Liver (tissue), 9 donors: ENCODE results near the gene MYO16. TPM values are rescaled to one million over a fixed set of nuclear protein-coding genes. Genes with fewer than 3 reads are reported as not detected.

Source experiments
- DNase-seq: peaks from one replicate; pipeline ENCODE4 v3.0.0-alpha.2; 2017; ENCODE audit warnings: low spot score
- H3K27ac ChIP-seq, 2 donors: one replicate each; pipeline ENCODE4 v1.7.0; 2013; ENCODE audit warnings: inconsistent platforms in 2 of 2, low read length in 2 of 2, control low read depth in 1 of 2, low read depth in 1 of 2, mild to moderate bottlenecking in 1 of 2
- H3K27me3 ChIP-seq, 4 donors: one replicate each; pipeline versions ENCODE4 v1.6.1 to v1.7.0; 2013; ENCODE audit warnings: low read length in 3 of 4, inconsistent platforms in 1 of 4, mild to moderate bottlenecking in 1 of 4, moderate library complexity in 1 of 4; ENCODE audit not compliant: control insufficient read depth in 4 of 4, insufficient read depth in 4 of 4
- H3K36me3 ChIP-seq, 4 donors: one replicate each; pipeline versions ENCODE4 v1.6.1 to v1.7.0; 2013; ENCODE audit warnings: low read length in 3 of 4, mild to moderate bottlenecking in 3 of 4, low read depth in 1 of 4, moderate library complexity in 1 of 4; ENCODE audit not compliant: control insufficient read depth in 4 of 4, insufficient read depth in 3 of 4
- H3K4me1 ChIP-seq, 4 donors: one replicate each; pipeline versions ENCODE4 v1.6.1 to v1.7.0; 2013; ENCODE audit warnings: low read length in 3 of 4, mild to moderate bottlenecking in 3 of 4, moderate library complexity in 1 of 4; ENCODE audit not compliant: control insufficient read depth in 4 of 4, insufficient read depth in 4 of 4
- H3K4me3 ChIP-seq, 3 donors: one replicate each; pipeline versions ENCODE4 v1.6.1 to v1.7.0; 2013; ENCODE audit warnings: low read length in 3 of 3, control low read depth in 1 of 3, low read depth in 1 of 3, mild to moderate bottlenecking in 1 of 3
- H3K9ac ChIP-seq, 2 donors: one replicate each; pipeline ENCODE4 v1.7.0; 2013; ENCODE audit warnings: low read length in 2 of 2, mild to moderate bottlenecking in 2 of 2, moderate library complexity in 2 of 2, control low read depth in 1 of 2, low read depth in 1 of 2
- H3K9me3 ChIP-seq, 4 donors: one replicate each; pipeline versions ENCODE4 v1.6.1 to v1.7.0; 2013; ENCODE audit warnings: low read length in 3 of 4; ENCODE audit not compliant: control insufficient read depth in 4 of 4
- ATF3 ChIP-seq: IDR thresholded peaks from 2 replicates; pipeline ENCODE4 v1.6.1; 2016; ENCODE audit warnings: antibody characterized with exemption
- EGR1 ChIP-seq, 2 donors: IDR thresholded peaks; 2 replicates each; pipeline ENCODE4 v1.6.1; 2016 to 2018; ENCODE audit warnings: antibody characterized with exemption in 2 of 2, low read depth in 2 of 2
- FOXA1 ChIP-seq: IDR thresholded peaks from 2 replicates; pipeline ENCODE4 v1.6.1; 2016; ENCODE audit warnings: antibody characterized with exemption
- FOXA2 ChIP-seq: IDR thresholded peaks from 2 replicates; pipeline ENCODE4 v1.6.1; 2016; ENCODE audit warnings: antibody characterized with exemption
- GABPA ChIP-seq, 2 donors: IDR thresholded peaks in 1 of 2; conservative IDR thresholded peaks in 1 of 2; 2 replicates each; pipeline ENCODE4 v1.6.1; 2016; ENCODE audit warnings: antibody characterized with exemption in 2 of 2, mild to moderate bottlenecking in 1 of 2, moderate library complexity in 1 of 2
- HNF4A ChIP-seq, 2 donors: conservative IDR thresholded peaks; 2 replicates each; pipeline ENCODE4 v1.6.1; 2016; ENCODE audit warnings: antibody characterized with exemption in 2 of 2, mild to moderate bottlenecking in 2 of 2
- JUND ChIP-seq, 2 donors: IDR thresholded peaks; 2 replicates each; pipeline ENCODE4 v1.6.1; 2016; ENCODE audit warnings: antibody characterized with exemption in 2 of 2
- NR2F2 ChIP-seq: IDR thresholded peaks from 2 replicates; pipeline ENCODE4 v1.6.1; 2016; ENCODE audit warnings: antibody characterized with exemption
- RAD21 ChIP-seq, 2 donors: IDR thresholded peaks; 2 replicates each; pipeline ENCODE4 v1.6.1; 2016; ENCODE audit warnings: antibody characterized with exemption in 2 of 2, mild to moderate bottlenecking in 2 of 2
- RXRA ChIP-seq, 2 donors: IDR thresholded peaks; 2 replicates each; pipeline ENCODE4 v1.6.1; 2017 to 2018; ENCODE audit warnings: antibody characterized with exemption in 2 of 2, mild to moderate bottlenecking in 1 of 2
- SP1 ChIP-seq: IDR thresholded peaks from 2 replicates; pipeline ENCODE4 v1.6.1; 2018; ENCODE audit warnings: antibody characterized with exemption, mild to moderate bottlenecking
- TAF1 ChIP-seq: conservative IDR thresholded peaks from 2 replicates; pipeline ENCODE4 v1.6.1; 2016; ENCODE audit warnings: antibody characterized with exemption, mild to moderate bottlenecking
- YY1 ChIP-seq: IDR thresholded peaks from 2 replicates; pipeline ENCODE4 v1.6.1; 2016; ENCODE audit warnings: antibody characterized with exemption, mild to moderate bottlenecking
- WGBS: extraction: QIAGEN DNeasy Blood & Tissue Kit; methylation state at CpG from one replicate; pipeline ENCODE4 v1.1.7; 2013; 5-methylcytosine and 5-hydroxymethylcytosine counted together
- polyA plus RNA-seq, 2 donors: library from polyadenylated mRNA; stranded (reverse) in 1 of 2; unstranded in 1 of 2; fragments of 200-250 nt in 1 of 2; fragments of >200 nt in 1 of 2; fragmentation: Nextera tagmentation in 1 of 2; extraction: Ambion mirVana in 1 of 2; gene quantifications; one replicate each; pipeline versions ENCODE4 v1.2.1 to v1.2.3, GENCODE V29; 2013 to 2015
- total RNA-seq, 2 donors: library from RNA; depleted of rRNA; stranded (reverse); fragments of >200 nt; gene quantifications; one replicate each; pipeline ENCODE4 v1.2.3, GENCODE V29; 2014
- TF ChIP-seq, protein P1 (sequence below): IDR thresholded peaks from 2 replicates; pipeline ENCODE4 v1.6.1; 2016; ENCODE audit warnings: antibody characterized with exemption
- TF ChIP-seq, protein P2 (sequence below): fragments of 150-350 bp; IDR thresholded peaks from 2 replicates; pipeline ENCODE4 v1.5.1; 2017; ENCODE audit warnings: improper control_type of control experiment, low read depth, low read length; ENCODE audit not compliant: missing input control
- TF ChIP-seq, protein P3 (sequence below): IDR thresholded peaks from 2 replicates; pipeline ENCODE4 v1.6.1; 2016; ENCODE audit warnings: antibody characterized with exemption
- donor health status: healthy.
- donor health status: healthy.
- donor health status: healthy.
- donor health status: healthy.
- donor health status: healthy.

MYO16 gene
- total and polyA plus RNA-seq, 4 donors: 0.37 to 1.1 (median 0.68) TPM

GRCh38 chr13:109024611-109025010 is 395.2 kb downstream of the MYO16 start:
- WGBS: 93% methylated on average over 1 of the region's 1 CpG
- TF ChIP-seq NR2F2 (no peak), HNF4A (conservative IDR thresholded peaks at IDR 0.05) (no peak), FOXA1 (no peak), SP1 (no peak), JUND (IDR thresholded peaks at IDR 0.05) (no peak), ATF3 (no peak), YY1 (no peak)
- Histone ChIP-seq H3K27me3 (no peaks in the 10 kb centered on the region), H3K9ac (no peak overlapping the region), H3K4me1 (no peaks in the 10 kb centered on the region), H3K36me3 (no peaks in the 10 kb centered on the region), H3K9me3 (no peaks in the 10 kb centered on the region), H3K27ac (no peak overlapping the region), H3K4me3 (no peak overlapping the region)
- DNase-seq: no peak

- no peak overlapping the region for H3K4me3 ChIP-seq
- TF ChIP-seq FOXA1: no peak
- no peak for TF ChIP-seq HNF4A (conservative IDR thresholded peaks at IDR 0.05)
- no peak for TF ChIP-seq GABPA (IDR thresholded peaks at IDR 0.05 in 1 of 2, conservative IDR thresholded peaks at IDR 0.05 in 1 of 2)
- no peak for TF ChIP-seq TAF1
- no peak for DNase-seq
- no peak overlapping the region for H3K27ac ChIP-seq
- H3K4me1 ChIP-seq: no peaks in the 10 kb centered on the region
- no peak overlapping the region for H3K9ac ChIP-seq
- WGBS: 74% methylated on average over 4 of the region's 4 CpGs
- H3K9me3 ChIP-seq: no peaks in the 10 kb centered on the region
- peaks cover 0 to 2% (median 0%) of the 10 kb centered on the region in 4 donors for H3K36me3 ChIP-seq
- H3K27me3 ChIP-seq: no peaks in the 10 kb centered on the region
These were observed 396.9 kb downstream of the MYO16 start for GRCh38 chr13:109026266-109026665.

DNA sequence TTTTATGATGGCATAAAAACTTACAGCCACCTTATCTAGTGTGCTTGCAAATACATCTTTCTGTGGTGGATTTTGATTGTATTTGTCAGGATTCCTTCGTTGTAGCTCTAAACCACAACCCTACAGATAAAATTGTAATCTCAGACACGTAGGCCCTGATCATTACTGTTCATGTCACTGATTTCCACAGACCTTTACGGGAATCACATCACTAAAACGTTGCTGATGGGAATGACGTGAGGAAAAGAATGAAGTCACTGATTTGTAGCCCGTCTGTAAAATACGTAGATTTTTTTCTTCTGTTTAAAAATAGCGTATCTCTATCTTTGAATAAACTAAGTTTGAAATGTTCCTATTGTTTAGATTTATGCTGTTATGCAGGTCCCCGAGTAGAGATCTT is 399.2 kb downstream of the MYO16 start:
- no peaks in the 10 kb centered on the region for H3K9me3 ChIP-seq
- no peak for TF ChIP-seq RAD21 (IDR thresholded peaks at IDR 0.05)
- TF ChIP-seq RXRA (IDR thresholded peaks at IDR 0.05): no peak
- TF ChIP-seq FOXA2: no peak
- TF ChIP-seq, protein P1, sequence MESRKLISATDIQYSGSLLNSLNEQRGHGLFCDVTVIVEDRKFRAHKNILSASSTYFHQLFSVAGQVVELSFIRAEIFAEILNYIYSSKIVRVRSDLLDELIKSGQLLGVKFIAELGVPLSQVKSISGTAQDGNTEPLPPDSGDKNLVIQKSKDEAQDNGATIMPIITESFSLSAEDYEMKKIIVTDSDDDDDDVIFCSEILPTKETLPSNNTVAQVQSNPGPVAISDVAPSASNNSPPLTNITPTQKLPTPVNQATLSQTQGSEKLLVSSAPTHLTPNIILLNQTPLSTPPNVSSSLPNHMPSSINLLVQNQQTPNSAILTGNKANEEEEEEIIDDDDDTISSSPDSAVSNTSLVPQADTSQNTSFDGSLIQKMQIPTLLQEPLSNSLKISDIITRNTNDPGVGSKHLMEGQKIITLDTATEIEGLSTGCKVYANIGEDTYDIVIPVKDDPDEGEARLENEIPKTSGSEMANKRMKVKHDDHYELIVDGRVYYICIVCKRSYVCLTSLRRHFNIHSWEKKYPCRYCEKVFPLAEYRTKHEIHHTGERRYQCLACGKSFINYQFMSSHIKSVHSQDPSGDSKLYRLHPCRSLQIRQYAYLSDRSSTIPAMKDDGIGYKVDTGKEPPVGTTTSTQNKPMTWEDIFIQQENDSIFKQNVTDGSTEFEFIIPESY: no peak
- TF ChIP-seq HNF4A (conservative IDR thresholded peaks at IDR 0.05): no peak
- no peak for TF ChIP-seq JUND (IDR thresholded peaks at IDR 0.05)
- no peak for TF ChIP-seq SP1
- TF ChIP-seq ATF3: no peak
- no peak for TF ChIP-seq EGR1 (IDR thresholded peaks at IDR 0.05; ENCODE audit: low read depth in 2 of 2)
- TF ChIP-seq, protein P2, sequence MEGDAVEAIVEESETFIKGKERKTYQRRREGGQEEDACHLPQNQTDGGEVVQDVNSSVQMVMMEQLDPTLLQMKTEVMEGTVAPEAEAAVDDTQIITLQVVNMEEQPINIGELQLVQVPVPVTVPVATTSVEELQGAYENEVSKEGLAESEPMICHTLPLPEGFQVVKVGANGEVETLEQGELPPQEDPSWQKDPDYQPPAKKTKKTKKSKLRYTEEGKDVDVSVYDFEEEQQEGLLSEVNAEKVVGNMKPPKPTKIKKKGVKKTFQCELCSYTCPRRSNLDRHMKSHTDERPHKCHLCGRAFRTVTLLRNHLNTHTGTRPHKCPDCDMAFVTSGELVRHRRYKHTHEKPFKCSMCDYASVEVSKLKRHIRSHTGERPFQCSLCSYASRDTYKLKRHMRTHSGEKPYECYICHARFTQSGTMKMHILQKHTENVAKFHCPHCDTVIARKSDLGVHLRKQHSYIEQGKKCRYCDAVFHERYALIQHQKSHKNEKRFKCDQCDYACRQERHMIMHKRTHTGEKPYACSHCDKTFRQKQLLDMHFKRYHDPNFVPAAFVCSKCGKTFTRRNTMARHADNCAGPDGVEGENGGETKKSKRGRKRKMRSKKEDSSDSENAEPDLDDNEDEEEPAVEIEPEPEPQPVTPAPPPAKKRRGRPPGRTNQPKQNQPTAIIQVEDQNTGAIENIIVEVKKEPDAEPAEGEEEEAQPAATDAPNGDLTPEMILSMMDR: no peak
- no peak for TF ChIP-seq NR2F2
- TF ChIP-seq YY1: no peak
- TF ChIP-seq, protein P3, sequence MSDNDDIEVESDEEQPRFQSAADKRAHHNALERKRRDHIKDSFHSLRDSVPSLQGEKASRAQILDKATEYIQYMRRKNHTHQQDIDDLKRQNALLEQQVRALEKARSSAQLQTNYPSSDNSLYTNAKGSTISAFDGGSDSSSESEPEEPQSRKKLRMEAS: no peak
- TF ChIP-seq FOXA1: no peak
- 87% methylated on average over 9 of the region's 9 CpGs for WGBS
- H3K4me3 ChIP-seq: no peak overlapping the region
- no peak for DNase-seq
- H3K27ac ChIP-seq: no peak overlapping the region
- H3K9ac ChIP-seq: no peak overlapping the region
- no peaks in the 10 kb centered on the region for H3K27me3 ChIP-seq
- H3K36me3 ChIP-seq: peaks cover 0 to 2% (median 0%) of the 10 kb centered on the region in 4 donors
- H3K4me1 ChIP-seq: no peaks in the 10 kb centered on the region
